AG04450 (cell line): ENCODE measurements around the gene ENSA. TPM values are rescaled to one million over a fixed set of nuclear protein-coding genes. Genes with fewer than 3 reads are reported as not detected.
"Not testable (repeated sequence)": the region's sequence is repeated elsewhere in the genome, so short reads cannot be mapped to it uniquely, and the experiment has no call there.

Experiments
- CTCF ChIA-PET: fragments of 300-600, 350-600 bp; formaldehyde crosslinking; extraction: SDS; loops from one replicate; lab custom pipeline; 2022; ENCODE audit warnings: antibody characterized with exemption, inconsistent platforms; lab: Charles Lee
- POLR2A ChIA-PET: fragments of 350-600 bp; formaldehyde crosslinking; extraction: SDS; loops from one replicate; lab custom pipeline; 2021; ENCODE audit warnings: antibody characterized with exemption, inconsistent platforms; lab: Yijun Ruan, JAX
- DNase-seq: peaks from one replicate; pipeline ENCODE4 v3.0.0-alpha.2; 2011; ENCODE audit warnings: low read depth, low spot score
- H3K27ac ChIP-seq: one replicate; pipeline ENCODE4 v1.5.1; 2012; ENCODE audit warnings: low read depth, low read length, control low read depth
- H3K27me3 ChIP-seq: one replicate; pipeline ENCODE4 v1.6.0; 2012; ENCODE audit warnings: low read length; ENCODE audit not compliant: control insufficient read depth, insufficient read depth
- H3K4me3 ChIP-seq: 2 replicates; pipeline ENCODE4 v1.5.1; 2011; ENCODE audit warnings: mild to moderate bottlenecking, low read depth, low read length, control low read depth
- H3K9me3 ChIP-seq: 2 replicates; pipeline ENCODE4 v1.5.1; 2012; ENCODE audit warnings: low read length; ENCODE audit not compliant: control insufficient read depth, insufficient read depth
- polyA plus RNA-seq: library from polyadenylated mRNA; depleted of rRNA; stranded (reverse); fragments of >200 nt; gene quantifications from 2 replicates; pipeline ENCODE4 v1.2.3, GENCODE V29; 2011
- TF ChIP-seq, protein P1 (sequence below): IDR thresholded peaks from 2 replicates; pipeline ENCODE4 v1.5.1; 2011; ENCODE audit warnings: low read depth, low read length, control low read depth, inconsistent platforms

ENSA gene
- polyA plus RNA-seq, 1 experiment: 53.7 TPM

DNA sequence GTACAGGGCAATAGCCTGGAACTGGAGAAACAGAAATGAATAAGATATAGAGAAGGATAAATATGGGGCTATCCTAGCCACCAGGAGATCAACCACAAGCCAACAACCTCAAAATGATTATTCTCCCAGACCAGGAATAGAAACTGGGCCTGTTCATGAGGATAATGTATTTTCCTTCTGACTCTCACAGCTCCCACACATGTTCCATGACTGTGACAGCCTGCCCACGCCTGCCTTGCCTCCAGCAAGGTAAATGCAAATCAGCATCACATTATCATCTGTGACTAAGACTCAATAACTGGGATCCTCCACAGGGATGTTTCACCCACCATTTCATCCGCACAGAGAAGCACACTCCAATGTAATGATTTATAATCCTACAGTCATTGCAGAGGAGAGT, 3.3 kb downstream of the ENSA start:
- H3K27ac ChIP-seq: no peak overlapping the region
- no peaks in the 10 kb centered on the region for H3K9me3 ChIP-seq
- no peak overlapping the region for H3K4me3 ChIP-seq
- POLR2A ChIA-PET: no interaction called here
- TF ChIP-seq, protein P1, sequence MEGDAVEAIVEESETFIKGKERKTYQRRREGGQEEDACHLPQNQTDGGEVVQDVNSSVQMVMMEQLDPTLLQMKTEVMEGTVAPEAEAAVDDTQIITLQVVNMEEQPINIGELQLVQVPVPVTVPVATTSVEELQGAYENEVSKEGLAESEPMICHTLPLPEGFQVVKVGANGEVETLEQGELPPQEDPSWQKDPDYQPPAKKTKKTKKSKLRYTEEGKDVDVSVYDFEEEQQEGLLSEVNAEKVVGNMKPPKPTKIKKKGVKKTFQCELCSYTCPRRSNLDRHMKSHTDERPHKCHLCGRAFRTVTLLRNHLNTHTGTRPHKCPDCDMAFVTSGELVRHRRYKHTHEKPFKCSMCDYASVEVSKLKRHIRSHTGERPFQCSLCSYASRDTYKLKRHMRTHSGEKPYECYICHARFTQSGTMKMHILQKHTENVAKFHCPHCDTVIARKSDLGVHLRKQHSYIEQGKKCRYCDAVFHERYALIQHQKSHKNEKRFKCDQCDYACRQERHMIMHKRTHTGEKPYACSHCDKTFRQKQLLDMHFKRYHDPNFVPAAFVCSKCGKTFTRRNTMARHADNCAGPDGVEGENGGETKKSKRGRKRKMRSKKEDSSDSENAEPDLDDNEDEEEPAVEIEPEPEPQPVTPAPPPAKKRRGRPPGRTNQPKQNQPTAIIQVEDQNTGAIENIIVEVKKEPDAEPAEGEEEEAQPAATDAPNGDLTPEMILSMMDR: no peak
- no peak for DNase-seq
- no peaks in the 10 kb centered on the region for H3K27me3 ChIP-seq
- CTCF ChIA-PET: interaction anchor here (0.5 to 1.3 kb wide), 2 partner anchors 65 to 133 kb away, joined by 4 to 8 read pairs; no protein-coding TSS in a partner anchor

DNA sequence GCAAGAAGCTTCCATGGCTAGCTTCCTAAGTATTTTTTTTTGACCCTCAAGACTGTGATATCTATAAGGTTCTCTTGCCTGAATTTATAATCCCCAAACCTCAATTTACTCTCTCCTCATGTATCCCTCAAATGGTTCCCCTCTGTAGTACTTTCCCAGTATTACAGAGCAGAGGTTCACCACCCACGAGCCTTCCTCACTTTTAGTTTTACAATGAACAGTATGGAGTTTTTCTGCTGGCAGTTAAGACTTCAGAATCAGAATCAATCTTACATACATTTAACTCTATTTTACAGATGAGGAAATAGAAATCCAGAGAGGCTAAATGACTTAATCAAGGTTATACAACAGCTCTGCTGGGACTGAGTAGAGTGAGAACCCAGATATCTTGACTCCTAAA, 4.9 kb downstream of the ENSA start:
- not testable (repeated sequence) for DNase-seq, H3K9me3 ChIP-seq, H3K27me3 ChIP-seq, H3K4me3 ChIP-seq, H3K27ac ChIP-seq
- ChIA-PET CTCF (interaction anchor here (6.3 kb wide), 1 partner anchor 63 kb away, joined by 104 read pairs; no protein-coding TSS in a partner anchor), POLR2A (interaction anchor here (0.6 kb wide), 1 partner anchor 54 kb away, joined by 3 read pairs; no protein-coding TSS in a partner anchor)

DNA sequence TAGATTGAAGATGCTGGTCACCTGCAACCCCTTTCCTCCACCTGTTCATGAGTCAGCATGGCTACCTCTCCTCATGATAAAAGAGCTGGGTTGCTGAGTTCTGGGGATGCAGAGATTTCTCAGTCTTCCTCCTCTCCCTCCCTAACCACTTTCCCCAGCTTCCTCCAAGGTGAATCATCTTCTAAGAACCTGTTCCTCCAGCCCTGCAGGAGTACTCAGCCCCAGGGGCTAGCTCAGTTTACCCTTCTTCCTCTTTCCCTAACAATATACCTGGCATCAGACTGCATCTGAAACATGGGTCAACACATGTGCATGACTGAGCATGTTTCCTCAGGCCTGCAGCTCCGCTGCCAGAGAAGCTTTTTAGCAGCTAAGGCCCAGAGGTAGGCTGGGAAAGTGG, 5.3 kb downstream of the ENSA start:
- CTCF ChIA-PET: interaction anchor here (6.3 kb wide), 1 partner anchor 63 kb away, joined by 104 read pairs; no protein-coding TSS in a partner anchor
- POLR2A ChIA-PET: interaction anchor here (0.6 kb wide), 1 partner anchor 53 kb away, joined by 3 read pairs; no protein-coding TSS in a partner anchor
- H3K27ac ChIP-seq, H3K27me3 ChIP-seq, DNase-seq, H3K4me3 ChIP-seq, H3K9me3 ChIP-seq: not testable (repeated sequence)

DNA sequence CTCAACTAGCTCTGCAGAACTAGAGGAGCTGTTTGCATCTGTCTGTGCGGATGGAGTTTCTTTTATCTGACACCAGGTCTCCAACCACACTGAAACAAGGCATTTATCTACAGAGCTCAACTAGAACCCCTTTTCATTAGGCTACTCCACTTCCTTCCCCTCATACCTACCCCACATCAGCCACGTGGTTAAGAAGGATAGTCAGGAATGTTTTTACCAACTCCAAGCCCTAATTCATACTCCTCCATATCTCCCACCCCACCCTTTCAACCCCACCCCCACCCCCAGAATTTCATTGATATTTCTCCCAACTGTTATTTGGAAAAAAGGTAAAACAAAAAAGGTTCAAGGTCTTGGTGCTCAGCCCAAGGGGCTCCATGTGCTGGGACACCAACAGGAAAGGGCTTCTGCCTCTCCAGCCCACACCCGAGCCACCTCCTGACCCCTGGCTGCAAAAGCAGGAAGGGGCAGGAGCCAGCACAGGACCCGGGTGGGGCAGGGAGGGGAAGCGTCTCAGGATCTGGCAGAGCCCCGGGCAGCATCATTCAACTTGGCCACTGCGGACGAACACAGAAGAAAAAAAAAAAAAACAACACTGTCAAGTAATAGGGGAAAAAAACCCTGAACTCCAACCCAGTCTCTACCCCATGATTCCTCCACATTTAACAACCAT, 7.0 kb downstream of the ENSA start:
- TF ChIP-seq, protein P1: no peak
- Histone ChIP-seq H3K9me3 (no peaks in the 10 kb centered on the region), H3K4me3 (no peak overlapping the region), H3K27me3 (no peaks in the 10 kb centered on the region), H3K27ac (no peak overlapping the region)
- POLR2A ChIA-PET: interaction anchor here (6.2 kb wide), 1 partner anchor 44 kb away, joined by 59 read pairs; the partner anchor contains the start of gene MCL1
- CTCF ChIA-PET: interaction anchor here (0.6 to 6.3 kb wide), 4 partner anchors 46 to 191 kb away, joined by 3 to 104 read pairs (median 10); no protein-coding TSS in a partner anchor
- no peak for DNase-seq

DNA sequence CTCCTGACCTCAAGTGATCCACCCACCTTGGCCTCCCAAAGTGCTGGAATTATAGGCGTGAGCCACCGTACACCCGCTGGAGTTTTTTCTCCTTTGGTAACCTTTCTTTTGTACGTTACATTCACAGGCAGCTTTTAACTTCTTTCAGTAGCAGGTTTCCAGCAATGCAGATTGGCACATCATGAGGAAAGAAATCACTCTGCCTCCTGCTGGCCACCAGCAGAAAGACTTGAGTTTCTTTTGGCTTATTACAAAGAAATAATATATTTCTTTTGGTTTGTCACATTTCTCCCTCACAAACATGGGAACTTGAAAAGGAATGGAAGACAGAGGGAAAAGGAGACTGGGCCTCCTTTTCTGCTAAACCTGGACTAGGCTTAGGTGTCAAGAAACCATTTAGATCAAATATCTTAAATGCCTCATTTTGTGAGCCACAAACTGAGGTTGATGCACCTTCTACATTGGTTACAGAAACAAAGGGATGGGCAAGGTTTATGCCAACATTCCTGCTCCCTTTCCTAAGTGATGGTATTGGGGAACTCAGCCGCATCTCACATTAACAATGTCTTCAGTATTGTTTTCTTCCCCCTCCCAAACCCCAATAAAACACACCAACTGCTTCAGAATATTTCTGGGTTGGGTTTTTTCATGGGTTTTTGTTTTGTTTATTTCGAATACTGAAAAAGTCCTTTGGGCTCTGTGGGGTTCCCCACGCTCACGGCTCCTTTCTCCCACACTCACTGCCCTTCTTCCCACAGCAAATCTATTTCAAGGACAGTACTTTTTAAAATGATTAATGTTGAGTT, 7.7 kb downstream of the ENSA start:
- Histone ChIP-seq H3K27ac (no peak overlapping the region), H3K27me3 (no peaks in the 10 kb centered on the region), H3K9me3 (no peaks in the 10 kb centered on the region), H3K4me3 (no peak overlapping the region)
- ChIA-PET POLR2A (interaction anchor here (0.7 to 6.2 kb wide), 3 partner anchors 43 to 76 kb away, joined by 3 to 59 read pairs (median 5); partner anchors contain the start of gene MCL1), CTCF (interaction anchor here (0.6 to 6.3 kb wide), 10 partner anchors 8 to 191 kb away, joined by 3 to 104 read pairs (median 7); partner anchors contain the start of genes ENSA and MCL1)
- TF ChIP-seq, protein P1: peak; percentile 75
- no peak for DNase-seq
